GM20431 (cell line): ENCODE data around the gene ESPL1.
"Not testable (repeated sequence)": the region's sequence is repeated elsewhere in the genome, so short reads cannot be mapped to it uniquely, and the experiment has no call there.

Experiments used
- in situ Hi-C: fragments of 300-500 bp; cut with MseI, MboI; formaldehyde crosslinking; loops from one replicate; pipeline ENCODE4 v1.15.0; 2020; ENCODE audit warnings: low sequenced_read_pairs; ENCODE audit not compliant: unreplicated experiment

The ESPL1 gene

GRCh38 chr12:53330671-53331070 lies 62.6 kb downstream of the ESPL1 start:
- in situ Hi-C loops: no loop called here

GRCh38 chr12:53332339-53332738 lies 64.2 kb downstream of the ESPL1 start:
- in situ Hi-C loops: not testable (repeated sequence)

GRCh38 chr12:53332744-53333143 lies 64.6 kb downstream of the ESPL1 start:
- in situ Hi-C loops: no loop called here

- in situ Hi-C loops: no loop called here
Measured at GRCh38 chr12:53333289-53333688, 65.2 kb downstream of the ESPL1 start.

- in situ Hi-C loops: no loop called here
Measured at GRCh38 chr12:53333845-53334244, 65.7 kb downstream of the ESPL1 start.

- in situ Hi-C loops: no loop called here
Measured at GRCh38 chr12:53334822-53335221, 66.7 kb downstream of the ESPL1 start.

GRCh38 chr12:53336181-53336681 lies 68.1 kb downstream of the ESPL1 start, which contains the start of gene SP7:
Gene SP7, minus strand, starts transcription at chr12:53336354. Its CDS starts 708 bp downstream, at chr12:53335646.
- in situ Hi-C loops: no loop called here

GRCh38 chr12:53338017-53338416 lies 69.9 kb downstream of the ESPL1 start:
- in situ Hi-C loops: no loop called here

- in situ Hi-C loops: no loop called here
Measured at GRCh38 chr12:53338916-53339315, 70.8 kb downstream of the ESPL1 start.

GRCh38 chr12:53340398-53340797 lies 72.3 kb downstream of the ESPL1 start:
- in situ Hi-C loops: no loop called here
